Activated CD8-positive, alpha-beta memory T cell treated with anti-CD3 and anti-CD28 coated beads, Interleukin-2, amount 50 U/mL, for 24 hours (primary cell): ENCODE measurements around the gene CACNA1F.

ENCODE experiments used
- DNase-seq: peaks from one replicate; pipeline ENCODE4 v3.0.0-alpha.2; 2020; ENCODE audit errors: extremely low read depth

Gene CACNA1F

GRCh38 chrX:49233176-49233575 lies at the start of gene CACNA1F:
Gene CACNA1F, minus strand, starts transcription at chrX:49233340. Its CDS starts 31 bp downstream, at chrX:49233309.
- no peak for DNase-seq

GRCh38 chrX:49282647-49283011 lies 49.5 kb upstream of the CACNA1F start:
- DNase-seq: no peak

DNA sequence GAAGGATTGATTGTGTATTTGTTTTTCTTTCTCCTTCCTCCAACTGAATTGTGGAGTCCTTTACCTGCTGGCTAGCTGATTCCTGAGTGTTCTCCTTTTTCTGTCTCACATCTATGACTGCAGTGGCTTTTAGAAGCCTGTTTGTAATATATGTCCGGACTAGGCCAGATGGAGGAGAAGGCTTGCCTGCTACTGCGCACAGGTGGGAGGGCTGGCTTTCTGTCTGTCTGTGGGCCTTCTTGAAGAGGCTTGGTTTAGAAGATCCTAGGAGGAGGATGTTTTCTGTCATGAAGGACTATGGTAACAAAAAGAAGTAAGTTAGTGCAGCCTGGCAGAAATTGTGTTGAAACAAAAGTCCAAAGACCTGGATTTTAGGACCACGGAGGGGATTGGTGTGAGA lies 44.9 kb upstream of the CACNA1F start:
- DNase-seq: no peak

GRCh38 chrX:49277535-49277830 lies 44.3 kb upstream of the CACNA1F start:
- DNase-seq: no peak

GRCh38 chrX:49276671-49277534 lies 43.8 kb upstream of the CACNA1F start:
- no peak for DNase-seq

DNA sequence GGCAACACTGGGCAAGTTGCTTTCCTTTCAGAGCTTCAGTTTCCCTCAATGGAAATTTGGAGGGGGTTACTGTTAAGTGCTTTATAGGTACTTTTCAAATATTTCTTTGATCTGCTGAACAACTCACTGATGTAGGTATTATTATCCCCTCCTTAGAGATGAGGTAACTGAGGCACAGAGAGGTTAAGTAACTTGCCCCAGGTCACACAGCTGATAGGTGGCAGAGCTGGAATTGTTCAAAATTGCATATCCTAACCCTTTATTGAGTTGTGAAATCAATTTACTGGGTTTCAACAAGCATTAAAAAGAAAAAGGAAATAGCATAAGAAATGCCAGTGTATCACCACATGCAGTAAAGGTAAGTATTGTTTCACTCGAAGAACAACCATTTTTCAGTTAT lies 43.1 kb upstream of the CACNA1F start:
- DNase-seq: no peak

GRCh38 chrX:49273181-49273727 lies 40.1 kb upstream of the CACNA1F start:
- DNase-seq: no peak

DNA sequence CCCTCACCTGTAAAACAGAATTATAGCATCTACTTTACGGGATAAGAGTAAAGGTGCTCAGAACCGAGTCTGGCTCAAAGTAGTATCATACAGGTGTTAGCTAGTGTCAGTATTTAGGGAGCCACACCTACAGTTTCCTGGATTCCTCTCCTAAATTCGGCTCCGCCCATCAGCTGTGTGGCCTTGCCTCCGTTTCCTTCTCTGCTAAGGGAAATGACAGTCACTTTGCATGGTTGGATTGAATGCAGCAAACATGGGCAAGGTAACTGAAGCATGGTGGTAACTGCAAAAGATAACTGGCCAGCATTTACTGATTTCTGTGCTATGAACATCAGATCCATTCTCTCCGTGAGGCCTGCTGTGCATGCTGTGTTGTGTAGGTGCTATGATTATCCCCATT lies 39.3 kb upstream of the CACNA1F start:
- no peak for DNase-seq

GRCh38 chrX:49271341-49271740 lies 38.2 kb upstream of the CACNA1F start:
- DNase-seq: no peak

- DNase-seq: no peak
These were observed 37.2 kb upstream of the CACNA1F start for GRCh38 chrX:49270249-49270921.

DNA sequence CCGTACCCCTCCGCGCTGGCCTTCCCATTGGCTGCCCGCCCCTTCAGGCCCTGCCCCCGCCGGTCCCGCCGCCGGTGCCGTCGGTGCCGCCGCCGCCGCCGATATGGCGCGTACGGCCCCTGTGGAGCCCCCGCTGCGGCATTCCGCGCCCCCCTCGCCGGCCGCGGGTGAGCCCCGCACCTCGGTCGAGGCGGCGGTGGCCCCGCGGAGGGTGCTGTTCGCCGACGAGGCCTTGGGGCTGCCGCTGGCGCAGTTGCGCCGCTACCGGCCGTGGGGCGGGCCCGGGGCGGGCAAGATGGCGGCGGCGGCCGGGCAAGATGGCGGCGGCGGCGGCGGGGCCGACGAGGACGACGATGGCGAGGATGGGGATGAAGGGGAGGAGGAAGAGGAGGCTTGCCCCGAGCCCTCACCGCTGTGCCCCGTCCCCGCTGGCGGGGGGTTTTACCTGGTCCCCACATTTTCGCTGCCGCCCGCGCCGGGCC lies 36.7 kb upstream of the CACNA1F start, which contains the start of gene PPP1R3F:
Gene PPP1R3F (plus strand): TSS at position 27 of the 482 bp plus-strand sequence. CDS start 77 bp downstream, at position 104.
- no peak for DNase-seq

GRCh38 chrX:49269010-49269766 lies 36.0 kb upstream of the CACNA1F start:
- peak; percentile 86 for DNase-seq

DNA sequence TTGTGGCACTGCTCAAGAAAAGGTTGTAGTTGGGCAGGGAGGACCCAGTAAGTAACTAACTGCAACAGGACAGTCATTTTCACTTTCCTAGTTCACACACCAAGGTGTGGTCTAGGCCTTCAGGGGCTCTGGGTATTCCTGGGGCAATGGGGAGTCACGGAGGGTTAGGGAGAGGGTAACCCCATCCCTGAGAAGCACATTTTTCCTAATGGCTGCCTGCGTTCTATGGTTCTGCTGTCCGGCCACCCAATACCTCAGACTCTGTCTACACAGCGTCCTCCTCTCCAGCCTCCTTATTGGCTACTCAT lies 35.5 kb upstream of the CACNA1F start:
- no peak for DNase-seq

DNA sequence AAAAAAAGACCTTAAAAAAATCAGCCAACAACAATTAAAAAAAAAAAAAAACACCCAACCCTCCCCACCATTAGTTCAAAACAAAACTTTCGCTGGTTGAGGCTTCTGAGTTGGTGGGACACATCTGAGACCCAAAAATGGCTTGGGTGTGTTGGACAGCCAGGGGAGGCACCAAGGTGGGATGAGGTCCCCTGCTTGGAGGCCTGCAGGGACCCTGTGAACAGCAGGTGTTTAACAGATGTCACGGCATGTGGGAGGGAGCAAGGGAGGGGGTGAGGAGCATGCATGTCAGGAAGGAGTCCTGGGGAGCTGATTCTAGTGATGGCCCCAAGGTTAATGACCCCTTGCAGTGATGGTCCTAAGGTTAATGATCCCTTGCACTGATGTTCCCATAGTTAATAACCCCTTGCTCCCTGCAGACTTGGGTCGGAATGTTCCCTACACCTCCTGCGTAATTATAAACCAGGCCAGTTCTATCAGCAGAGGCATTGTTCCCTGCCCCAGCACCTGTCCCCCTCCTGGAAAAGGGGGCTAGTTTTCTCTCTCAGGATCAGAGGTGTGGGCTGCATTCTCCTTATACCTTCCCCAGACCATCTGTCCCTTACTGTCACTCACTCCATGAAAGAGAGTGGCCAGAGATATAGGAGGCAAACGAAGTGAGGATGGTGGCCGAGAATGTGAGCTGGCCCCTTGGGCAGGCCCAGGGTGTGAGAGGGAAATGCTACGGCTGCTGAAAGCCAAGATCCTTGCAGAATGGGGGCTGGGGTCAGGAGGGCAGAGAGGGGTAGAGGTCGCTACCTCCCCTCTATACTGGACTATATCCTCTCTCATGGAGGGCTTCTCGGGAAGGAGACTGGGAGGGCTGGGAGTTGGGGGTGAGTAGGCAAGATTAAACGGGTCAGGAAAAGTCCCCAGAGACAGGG lies 33.6 kb upstream of the CACNA1F start:
- DNase-seq: no peak

DNA sequence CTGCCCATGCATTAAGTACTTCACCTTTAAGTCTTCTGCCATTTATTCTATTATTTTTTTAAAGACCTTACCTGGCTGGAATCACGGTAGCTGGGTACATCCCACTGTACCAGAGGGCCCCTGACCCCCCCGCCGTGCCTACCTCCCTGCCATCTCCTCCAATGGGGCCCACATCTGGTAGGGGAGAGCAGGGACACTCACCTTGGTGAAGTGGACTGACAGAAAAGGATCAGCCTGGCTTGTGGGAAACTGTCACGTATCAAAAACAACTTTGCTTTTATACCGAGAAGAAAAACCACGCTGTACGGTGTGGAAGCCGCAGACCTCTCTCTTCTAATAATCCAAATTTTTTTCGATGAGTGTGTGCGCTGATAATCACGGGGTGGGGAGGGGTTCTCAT lies 31.3 kb upstream of the CACNA1F start, which contains the start of gene FOXP3:
Gene FOXP3 (minus strand): TSS at position 251 of the 400 bp plus-strand sequence. CDS start 6,205 bp downstream, outside the sequence.
- DNase-seq: no peak

DNA sequence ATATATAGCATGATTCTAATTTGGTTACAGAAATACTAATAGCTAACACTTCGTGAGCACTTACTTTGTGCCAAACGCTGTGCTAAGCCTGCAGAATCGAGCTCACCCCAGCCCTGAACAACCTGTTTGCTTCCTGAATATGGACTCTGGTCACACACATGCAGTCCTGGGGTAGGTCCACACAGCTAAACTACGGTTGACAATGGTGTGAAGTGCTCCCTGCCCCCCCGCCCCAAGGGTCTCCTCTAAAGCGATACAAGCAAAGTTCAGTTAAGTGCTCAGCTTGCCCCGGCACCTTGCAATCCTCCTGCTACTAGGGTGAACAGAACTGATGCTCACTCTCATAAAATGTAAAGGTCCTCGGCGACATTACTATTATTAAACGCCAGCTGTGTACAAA lies 30.5 kb upstream of the CACNA1F start:
- no peak for DNase-seq

DNA sequence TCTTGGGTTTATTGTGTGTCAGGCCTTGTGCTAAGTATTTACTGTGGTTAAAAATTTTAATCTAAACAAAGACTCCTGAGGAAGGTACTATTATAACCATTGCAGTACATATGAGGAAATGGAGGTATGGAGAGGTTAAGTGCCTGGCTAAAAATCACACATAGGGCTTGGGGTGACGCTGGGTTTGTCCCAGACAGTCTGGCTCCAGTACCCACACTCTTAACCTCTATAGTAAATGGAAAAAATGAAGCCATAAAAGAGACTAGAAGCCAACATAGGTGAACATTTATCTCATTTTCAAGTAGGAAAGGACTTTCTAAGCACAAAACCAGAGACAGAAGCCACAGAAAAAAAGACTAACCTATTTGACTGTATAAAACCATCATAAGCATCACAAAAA lies 29.5 kb upstream of the CACNA1F start:
- DNase-seq: no peak

DNA sequence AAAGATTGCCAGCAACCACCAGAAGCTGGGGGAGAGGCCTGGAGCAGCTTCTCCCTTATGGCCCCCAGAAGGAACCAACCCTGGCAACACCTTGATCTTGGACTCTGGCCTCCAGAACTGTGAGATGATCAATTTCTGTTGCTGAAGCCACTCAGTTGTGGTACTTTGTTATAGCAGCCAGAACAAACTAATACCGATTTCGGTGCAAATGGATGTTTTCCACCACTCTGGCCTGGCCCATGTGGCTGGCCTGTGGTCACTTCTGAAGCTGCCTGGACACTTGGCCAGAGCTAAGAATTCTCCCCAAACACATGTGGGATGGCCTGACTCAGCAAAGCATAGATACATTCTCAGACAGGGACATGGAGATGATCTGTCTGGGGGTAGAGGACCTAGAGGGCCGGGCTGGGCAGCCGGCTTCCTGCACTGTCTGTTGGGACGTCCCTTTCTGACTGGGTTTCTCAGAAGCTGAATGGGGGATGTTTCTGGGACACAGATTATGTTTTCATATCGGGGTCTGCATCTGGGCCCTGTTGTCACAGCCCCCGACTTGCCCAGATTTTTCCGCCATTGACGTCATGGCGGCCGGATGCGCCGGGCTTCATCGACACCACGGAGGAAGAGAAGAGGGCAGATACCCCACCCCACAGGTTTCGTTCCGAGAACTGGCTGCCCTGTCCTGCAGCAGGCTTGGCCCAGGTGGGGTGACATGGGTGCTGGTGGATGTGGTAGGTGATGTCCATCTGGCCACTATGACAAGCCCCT lies 27.3 kb upstream of the CACNA1F start:
- no peak for DNase-seq

- no peak for DNase-seq
These were observed 25.6 kb upstream of the CACNA1F start for GRCh38 chrX:49258749-49259124.
